ENCODE data around the gene SEPHS2. TPM values are rescaled to one million over a fixed set of nuclear protein-coding genes. Genes with fewer than 3 reads are reported as not detected.

The SEPHS2 gene
- total RNA-seq, 4 donors from 2014 or later, result 26.5 to 37.6 (median 33.8) TPM

DNA sequence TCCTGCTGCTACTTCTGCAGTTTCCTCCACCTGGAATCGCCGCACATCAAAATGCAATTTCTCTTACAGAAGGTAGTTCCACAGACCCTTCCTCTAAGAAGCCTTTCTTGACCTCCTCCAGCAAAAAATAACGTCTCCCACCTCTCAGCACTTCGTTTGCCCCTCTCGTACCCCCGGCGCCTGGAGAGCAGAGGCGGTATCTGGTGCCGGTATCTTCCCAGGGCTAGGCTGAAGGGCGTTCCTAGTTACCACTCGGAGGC lies 16.3 kb downstream of the SEPHS2 start:
- Histone ChIP-seq H3K4me1 (peaks cover 16 to 23% (median 19%) of the 10 kb centered on the region in 4 donors), H3K36me3 (peaks cover 0 to 21% (median 9%) of the 10 kb centered on the region in 4 donors), H3K27me3 (no peaks in the 10 kb centered on the region), H3K9me3 (no peaks in the 10 kb centered on the region), H3K27ac (replicated peaks in 1 of 4) (peak overlapping the region; percentile 75 to 88 (median 80)), H3K4me3 (peak overlapping the region; percentile 67 to 70 (median 68))
- no peak for DNase-seq (ENCODE audit: extremely low spot score)
- WGBS, result 3% methylated on average over 11 of the region's 11 CpGs
- TF ChIP-seq EP300 (IDR thresholded peaks at IDR 0.05) (no peak), POLR2A (IDR thresholded peaks at IDR 0.05; ENCODE audit: low read depth) (no peak)
- TF ChIP-seq, protein P1, sequence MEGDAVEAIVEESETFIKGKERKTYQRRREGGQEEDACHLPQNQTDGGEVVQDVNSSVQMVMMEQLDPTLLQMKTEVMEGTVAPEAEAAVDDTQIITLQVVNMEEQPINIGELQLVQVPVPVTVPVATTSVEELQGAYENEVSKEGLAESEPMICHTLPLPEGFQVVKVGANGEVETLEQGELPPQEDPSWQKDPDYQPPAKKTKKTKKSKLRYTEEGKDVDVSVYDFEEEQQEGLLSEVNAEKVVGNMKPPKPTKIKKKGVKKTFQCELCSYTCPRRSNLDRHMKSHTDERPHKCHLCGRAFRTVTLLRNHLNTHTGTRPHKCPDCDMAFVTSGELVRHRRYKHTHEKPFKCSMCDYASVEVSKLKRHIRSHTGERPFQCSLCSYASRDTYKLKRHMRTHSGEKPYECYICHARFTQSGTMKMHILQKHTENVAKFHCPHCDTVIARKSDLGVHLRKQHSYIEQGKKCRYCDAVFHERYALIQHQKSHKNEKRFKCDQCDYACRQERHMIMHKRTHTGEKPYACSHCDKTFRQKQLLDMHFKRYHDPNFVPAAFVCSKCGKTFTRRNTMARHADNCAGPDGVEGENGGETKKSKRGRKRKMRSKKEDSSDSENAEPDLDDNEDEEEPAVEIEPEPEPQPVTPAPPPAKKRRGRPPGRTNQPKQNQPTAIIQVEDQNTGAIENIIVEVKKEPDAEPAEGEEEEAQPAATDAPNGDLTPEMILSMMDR (IDR thresholded peaks at IDR 0.05), result no peak
- intact Hi-C loops (cut with DNase I), result no loop called here

DNA sequence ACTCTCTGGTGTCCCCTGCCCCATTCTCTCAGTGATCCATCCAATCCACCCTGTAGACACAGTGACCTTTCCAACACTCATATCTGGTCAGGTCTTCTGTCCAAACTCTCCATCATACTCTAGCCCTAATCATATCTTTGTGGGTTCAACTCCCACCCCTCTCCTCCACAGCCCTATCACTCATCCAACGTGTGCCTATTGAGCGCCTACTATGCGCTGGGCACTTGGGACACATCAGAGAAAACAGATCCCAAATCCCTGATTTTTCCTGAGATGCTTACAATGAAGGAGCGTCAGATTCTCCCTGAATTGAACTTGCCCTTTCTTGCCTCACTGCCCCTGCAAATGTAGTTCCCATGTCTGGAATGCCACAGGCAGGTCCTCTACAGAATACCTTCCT lies 17.6 kb downstream of the SEPHS2 start:
- H3K9me3 ChIP-seq, result no peaks in the 10 kb centered on the region
- TF ChIP-seq, protein P1 (IDR thresholded peaks at IDR 0.05), result no peak
- TF ChIP-seq POLR2A (IDR thresholded peaks at IDR 0.05; ENCODE audit: low read depth) (no peak), POLR2AphosphoS5 (IDR thresholded peaks at IDR 0.05) (no peak), EP300 (IDR thresholded peaks at IDR 0.05) (no peak)
- intact Hi-C loops (cut with DNase I), result no loop called here
- no peaks in the 10 kb centered on the region for H3K27me3 ChIP-seq
- no peak overlapping the region for H3K4me3 ChIP-seq
- no peak for DNase-seq (ENCODE audit: extremely low spot score)
- H3K27ac ChIP-seq (replicated peaks in 1 of 4), result peak overlapping the region in 1 of 4 donors; percentile 88
- peaks cover 9 to 34% (median 22%) of the 10 kb centered on the region in 4 donors for H3K36me3 ChIP-seq
- H3K4me1 ChIP-seq, result peaks cover 16 to 23% (median 19%) of the 10 kb centered on the region in 4 donors
- WGBS, result 94% methylated on average over 4 of the region's 4 CpGs

DNA sequence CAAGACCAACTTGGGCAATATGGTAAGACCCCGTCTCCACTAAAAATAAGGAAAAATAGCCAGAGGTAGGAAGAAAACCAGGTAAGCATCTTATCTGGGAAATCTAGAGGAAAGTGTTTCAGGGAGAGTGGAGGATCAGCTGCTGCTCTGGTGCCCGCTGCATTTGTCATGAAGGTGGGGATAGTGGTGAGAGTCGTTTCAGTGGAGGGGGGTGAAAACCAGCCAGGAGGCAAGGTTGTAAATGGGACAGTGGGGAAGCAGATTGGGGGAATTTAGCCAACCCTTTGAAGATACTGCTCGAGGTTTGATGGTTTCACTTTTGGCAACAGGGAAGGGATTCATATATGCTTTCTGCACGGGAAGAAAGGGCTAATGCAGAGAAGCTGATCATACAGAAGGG lies 24.7 kb downstream of the SEPHS2 start:
- Histone ChIP-seq H3K4me3 (no peak overlapping the region), H3K27me3 (no peaks in the 10 kb centered on the region), H3K27ac (replicated peaks in 1 of 4) (no peak overlapping the region), H3K9me3 (no peaks in the 10 kb centered on the region), H3K36me3 (peaks cover 9 to 54% (median 39%) of the 10 kb centered on the region in 4 donors), H3K4me1 (peaks cover 4 to 19% (median 18%) of the 10 kb centered on the region in 4 donors)
- 74% methylated on average over 5 of the region's 5 CpGs for WGBS
- TF ChIP-seq EP300 (IDR thresholded peaks at IDR 0.05), result no peak
- TF ChIP-seq POLR2A (IDR thresholded peaks at IDR 0.05; ENCODE audit: low read depth), result no peak
- no peak for TF ChIP-seq POLR2AphosphoS5 (IDR thresholded peaks at IDR 0.05)
- TF ChIP-seq, protein P1 (IDR thresholded peaks at IDR 0.05), result no peak
- no peak for DNase-seq (ENCODE audit: extremely low spot score)
- intact Hi-C loops (cut with DNase I), result no loop called here

DNA sequence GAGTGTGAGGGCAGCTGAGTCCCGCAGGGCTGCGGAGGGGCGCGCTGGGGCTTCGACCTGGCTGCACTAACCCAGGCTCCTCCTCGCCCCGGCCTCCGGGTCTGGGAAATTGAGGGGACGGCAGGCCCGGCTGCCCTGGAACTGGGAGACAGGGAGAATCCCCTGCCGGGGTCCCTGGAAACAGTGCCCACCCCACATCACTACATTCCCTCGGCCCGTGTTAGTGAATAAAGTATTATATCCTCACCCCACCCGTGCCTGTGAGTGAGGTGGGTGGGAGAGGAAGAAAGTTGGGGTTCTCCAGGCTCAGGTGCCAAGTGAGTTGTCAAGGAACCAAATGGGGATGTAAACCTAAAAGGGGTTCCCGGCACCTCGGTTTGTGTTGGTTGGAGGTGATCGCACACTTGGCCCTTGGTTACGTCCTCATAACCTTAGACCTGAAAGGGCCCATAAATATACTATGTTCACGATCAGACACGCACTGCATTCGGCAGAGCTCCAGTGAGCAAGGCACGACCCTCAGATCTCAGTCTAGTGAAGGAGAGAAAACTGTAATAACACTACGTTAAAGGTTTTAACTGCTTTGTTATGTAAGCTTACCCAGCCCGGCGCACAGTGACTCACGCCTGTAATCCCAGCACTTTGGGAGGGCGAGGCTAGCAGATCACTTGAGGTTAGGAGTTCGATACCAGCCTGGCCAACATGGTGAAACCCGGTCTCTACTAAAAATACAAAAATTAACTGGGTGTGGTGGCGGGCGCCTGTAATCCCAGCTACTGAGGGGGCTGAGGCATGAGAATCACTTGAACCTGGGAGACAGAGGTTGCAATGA lies 27.1 kb downstream of the SEPHS2 start:
- peak overlapping the region; percentile 82 to 90 (median 86) for H3K27ac ChIP-seq (replicated peaks in 1 of 4)
- intact Hi-C loops (cut with DNase I), result no loop called here

More for the DNA sequence above, 27.1 kb downstream of the SEPHS2 start:
- no peak for TF ChIP-seq POLR2A (IDR thresholded peaks at IDR 0.05; ENCODE audit: low read depth)
- TF ChIP-seq, protein P1 (IDR thresholded peaks at IDR 0.05), result no peak
- no peak for TF ChIP-seq POLR2AphosphoS5 (IDR thresholded peaks at IDR 0.05)
- no peak for TF ChIP-seq EP300 (IDR thresholded peaks at IDR 0.05)
- Histone ChIP-seq H3K27me3 (no peaks in the 10 kb centered on the region), H3K4me1 (peaks cover 4 to 19% (median 18%) of the 10 kb centered on the region in 4 donors), H3K4me3 (peak overlapping the region; percentile 63 to 69 (median 66)), H3K9me3 (no peaks in the 10 kb centered on the region), H3K36me3 (peaks cover 5 to 44% (median 32%) of the 10 kb centered on the region in 4 donors)
- no peak for DNase-seq (ENCODE audit: extremely low spot score)
- 89% methylated on average over 18 of the region's 31 CpGs for WGBS
